Activated naive CD8-positive, alpha-beta T cell treated with anti-CD3 and anti-CD28 coated beads, Interleukin-2, amount 10 ng/mL, durations not matched to agents 7 days and 5 days (primary cell): ENCODE measurements around the gene RHOT1. TPM values are rescaled to one million over a fixed set of nuclear protein-coding genes. Genes with fewer than 3 reads are reported as not detected.
"Not testable (repeated sequence)": the region's sequence is repeated elsewhere in the genome, so short reads cannot be mapped to it uniquely, and the experiment has no call there.

Experiments used
- ATAC-seq: fragments of 150-1000 bp; cut with Tn5 transposase; one replicate; pipeline ENCODE4 v1.10.0; 2021; ENCODE audit warnings: low read depth, moderate library complexity
- POLR2A ChIA-PET: fragments of 350-600 bp; sonication (Branson Sonifier 250); formaldehyde crosslinking; loops from one replicate; lab custom pipeline; 2021; ENCODE audit warnings: antibody characterized with exemption; lab: Charles Lee
- DNase-seq: peaks from one replicate; pipeline ENCODE4 v3.0.0; 2021
- H3K27ac Mint-ChIP-seq: one replicate; pipeline ENCODE4 v1.8.0; 2022; ENCODE audit warnings: mild to moderate bottlenecking, mixed read lengths
- H3K27me3 Mint-ChIP-seq: one replicate; pipeline ENCODE4 v1.8.0; 2022; ENCODE audit warnings: mild to moderate bottlenecking, moderate library complexity, mixed read lengths
- H3K36me3 Mint-ChIP-seq: one replicate; pipeline ENCODE4 v1.8.0; 2021; ENCODE audit warnings: mild to moderate bottlenecking, mixed read lengths
- H3K4me1 Mint-ChIP-seq: one replicate; pipeline ENCODE4 v1.8.0; 2021; ENCODE audit warnings: mixed read lengths
- H3K4me3 Mint-ChIP-seq: one replicate; pipeline ENCODE4 v1.8.0; 2022; ENCODE audit warnings: mild to moderate bottlenecking, moderate library complexity, mixed read lengths
- H3K9me3 Mint-ChIP-seq: one replicate; pipeline ENCODE4 v1.8.0; 2021; ENCODE audit warnings: mixed read lengths
- total RNA-seq, 2 experiments: library from RNA; stranded (reverse); gene quantifications; one replicate each; pipeline ENCODE4 v1.2.3, GENCODE V29; 2021

Gene RHOT1
- total RNA-seq, 2 experiments from 2014 or later: 29.8 to 30.0 TPM

GRCh38 chr17:32235588-32235987 is 93.3 kb downstream of the RHOT1 start:
- Mint-ChIP-seq H3K9me3 (no peaks in the 10 kb centered on the region), H3K27me3 (no peaks in the 10 kb centered on the region), H3K4me1 (peaks cover 16% of the 10 kb centered on the region), H3K27ac (no peak overlapping the region), H3K36me3 (no peaks in the 10 kb centered on the region), H3K4me3 (no peak overlapping the region)
- DNase-seq: no peak
- POLR2A ChIA-PET: no interaction called here
- ATAC-seq: no peak

DNA sequence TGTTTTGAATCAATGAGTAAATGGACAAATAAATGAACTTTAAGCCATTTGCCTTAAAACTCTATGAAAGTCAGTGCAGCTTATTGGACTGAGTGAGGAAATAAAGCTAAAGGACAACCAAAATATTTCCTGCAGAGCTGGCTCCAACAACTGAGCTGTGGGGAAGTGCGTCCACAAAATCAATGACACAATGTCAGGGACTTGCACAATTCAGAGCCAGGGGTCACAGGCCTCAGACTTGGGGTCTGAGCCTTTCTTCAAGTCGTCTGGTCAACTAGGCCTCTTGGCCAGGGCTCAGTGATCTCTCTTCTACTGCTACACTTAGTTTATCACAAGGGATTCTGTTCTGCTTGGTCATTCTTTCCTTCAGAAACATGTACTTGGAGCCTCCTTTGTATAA is 97.2 kb downstream of the RHOT1 start:
- Mint-ChIP-seq H3K4me3 (no peak overlapping the region), H3K4me1 (no peaks in the 10 kb centered on the region), H3K9me3 (no peaks in the 10 kb centered on the region), H3K27me3 (no peaks in the 10 kb centered on the region), H3K27ac (no peak overlapping the region), H3K36me3 (peaks cover 3% of the 10 kb centered on the region)
- ATAC-seq: no peak
- POLR2A ChIA-PET: no interaction called here
- DNase-seq: no peak

GRCh38 chr17:32240750-32241149 is 98.4 kb downstream of the RHOT1 start:
- ATAC-seq (no peak), DNase-seq (no peak)
- POLR2A ChIA-PET: interaction anchor here (0.6 kb wide), 1 partner anchor 8 kb away, joined by 4 read pairs; no protein-coding TSS in a partner anchor
- Mint-ChIP-seq H3K27me3 (no peaks in the 10 kb centered on the region), H3K4me3 (no peak overlapping the region), H3K9me3 (no peaks in the 10 kb centered on the region), H3K27ac (no peak overlapping the region), H3K36me3 (peaks cover 3% of the 10 kb centered on the region), H3K4me1 (no peaks in the 10 kb centered on the region)

DNA sequence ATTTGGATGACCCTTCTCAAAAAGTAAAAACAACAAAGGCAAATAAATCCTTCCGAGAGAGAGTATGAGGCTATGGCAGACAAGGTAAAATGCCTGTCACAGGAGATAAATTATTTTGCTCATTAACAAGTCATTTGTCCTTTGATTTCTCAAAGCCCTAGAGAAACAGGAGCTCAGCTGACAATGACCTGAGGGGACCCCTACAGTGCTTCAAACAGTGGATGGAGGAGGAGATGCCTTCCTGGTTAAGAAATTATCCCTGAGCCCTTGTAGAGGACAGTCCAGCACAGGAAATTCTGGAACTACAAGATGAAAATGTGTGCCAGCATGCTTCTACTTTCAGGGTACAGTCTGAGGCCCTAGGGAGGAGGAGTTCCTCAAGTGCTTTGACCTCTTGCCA is 99.3 kb downstream of the RHOT1 start:
- no peak overlapping the region for H3K4me3 Mint-ChIP-seq
- POLR2A ChIA-PET: no interaction called here
- no peak for ATAC-seq

GRCh38 chr17:32249475-32249874 is 107.2 kb downstream of the RHOT1 start:
- DNase-seq (no peak), ATAC-seq (no peak)
- Mint-ChIP-seq H3K27me3 (peaks cover 5% of the 10 kb centered on the region), H3K36me3 (no peaks in the 10 kb centered on the region), H3K9me3 (no peaks in the 10 kb centered on the region), H3K4me3 (no peak overlapping the region), H3K4me1 (no peaks in the 10 kb centered on the region), H3K27ac (no peak overlapping the region)
- POLR2A ChIA-PET: no interaction called here

More for the DNA sequence above, 99.3 kb downstream of the RHOT1 start:
- peaks cover 3% of the 10 kb centered on the region for H3K36me3 Mint-ChIP-seq
- H3K27me3 Mint-ChIP-seq: no peaks in the 10 kb centered on the region
- H3K27ac Mint-ChIP-seq: no peak overlapping the region
- no peaks in the 10 kb centered on the region for H3K9me3 Mint-ChIP-seq
- no peaks in the 10 kb centered on the region for H3K4me1 Mint-ChIP-seq
- no peak for DNase-seq

DNA sequence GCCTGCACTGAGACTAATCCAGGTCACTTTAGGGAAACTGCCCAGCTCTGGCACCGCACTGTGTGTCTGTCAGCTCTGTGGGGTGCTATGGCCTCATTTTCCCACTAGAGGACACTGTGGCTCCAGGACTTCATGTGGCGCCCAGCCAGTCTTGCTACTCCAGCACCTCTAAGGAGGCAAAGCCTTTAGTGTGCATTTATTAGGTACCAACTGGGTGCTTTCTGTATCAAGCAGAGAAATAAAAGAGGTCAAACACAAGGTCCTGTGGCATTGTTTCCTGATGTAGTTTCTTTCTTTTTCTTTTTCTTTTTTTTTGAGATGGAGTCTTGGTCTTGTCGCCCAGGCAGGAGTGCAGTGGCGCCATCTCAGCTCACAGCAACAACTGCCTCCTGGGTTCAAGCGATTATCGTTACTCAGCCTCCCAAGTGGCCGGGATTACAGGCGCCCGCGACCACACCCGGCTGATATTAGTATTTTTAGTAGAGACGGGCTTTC is 110.9 kb downstream of the RHOT1 start:
- H3K4me1 Mint-ChIP-seq: no peaks in the 10 kb centered on the region
- H3K4me3 Mint-ChIP-seq: no peak overlapping the region
- POLR2A ChIA-PET: interaction anchor here (0.6 to 1.0 kb wide), 3 partner anchors 65 to 192 kb away, joined by 3 to 4 read pairs (median 3); partner anchors contain the start of gene PSMD11
- no peak overlapping the region for H3K27ac Mint-ChIP-seq
- DNase-seq (peak; percentile 75), ATAC-seq (peak; percentile 99)
- H3K9me3 Mint-ChIP-seq: no peaks in the 10 kb centered on the region
- no peaks in the 10 kb centered on the region for H3K36me3 Mint-ChIP-seq
- H3K27me3 Mint-ChIP-seq: peaks cover 9% of the 10 kb centered on the region

DNA sequence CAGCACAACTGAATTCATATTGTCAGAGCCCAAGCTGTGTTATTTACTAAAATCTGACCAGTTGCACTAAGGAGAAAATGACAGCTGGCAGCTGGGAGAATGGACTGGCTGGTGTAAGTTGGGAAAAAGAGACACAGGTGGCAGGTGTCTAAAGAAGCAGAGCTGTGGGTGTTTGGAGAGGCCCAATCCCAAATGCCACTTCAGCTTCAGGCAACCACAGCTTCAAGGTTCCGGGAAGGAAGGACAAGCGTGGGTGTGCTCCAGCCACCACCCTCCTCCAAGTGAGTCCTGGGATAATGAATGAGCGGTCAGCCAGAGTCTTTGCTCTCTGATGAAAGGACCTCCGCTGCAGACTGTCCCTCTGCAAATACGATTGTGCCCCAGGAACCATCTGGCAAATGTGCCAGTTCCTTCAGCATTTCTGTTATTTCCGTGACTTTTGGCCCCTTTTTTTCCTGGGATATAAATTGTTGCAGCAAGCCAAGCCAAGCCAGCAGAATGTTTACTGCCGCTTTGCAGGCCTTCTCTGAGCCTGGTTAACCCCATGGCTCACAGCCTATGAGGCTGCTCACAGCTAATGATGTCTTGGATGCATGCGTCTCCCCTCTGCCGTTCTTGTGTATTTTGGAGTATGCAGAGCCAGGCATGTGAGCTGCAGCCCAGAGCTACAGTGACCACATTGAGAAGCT is 113.9 kb downstream of the RHOT1 start:
- Mint-ChIP-seq H3K27ac (no peak overlapping the region), H3K9me3 (no peaks in the 10 kb centered on the region), H3K4me3 (no peak overlapping the region), H3K4me1 (no peaks in the 10 kb centered on the region), H3K36me3 (no peaks in the 10 kb centered on the region), H3K27me3 (peaks cover 27% of the 10 kb centered on the region)
- DNase-seq (no peak), ATAC-seq (no peak)
- POLR2A ChIA-PET: no interaction called here

GRCh38 chr17:32256701-32257019 is 114.4 kb downstream of the RHOT1 start:
- Mint-ChIP-seq H3K36me3 (no peaks in the 10 kb centered on the region), H3K9me3 (no peaks in the 10 kb centered on the region), H3K4me1 (no peaks in the 10 kb centered on the region), H3K27ac (no peak overlapping the region), H3K4me3 (no peak overlapping the region), H3K27me3 (peaks cover 32% of the 10 kb centered on the region)
- POLR2A ChIA-PET: no interaction called here
- no peak for ATAC-seq
- no peak for DNase-seq

GRCh38 chr17:32258383-32259140 is 116.3 kb downstream of the RHOT1 start:
- H3K27ac Mint-ChIP-seq: no peak overlapping the region
- POLR2A ChIA-PET: no interaction called here

GRCh38 chr17:32259586-32259985 is 117.3 kb downstream of the RHOT1 start:
- Mint-ChIP-seq H3K36me3 (no peaks in the 10 kb centered on the region), H3K9me3 (no peaks in the 10 kb centered on the region), H3K4me1 (no peaks in the 10 kb centered on the region), H3K4me3 (no peak overlapping the region), H3K27ac (no peak overlapping the region), H3K27me3 (peaks cover 53% of the 10 kb centered on the region)
- POLR2A ChIA-PET: no interaction called here
- no peak for DNase-seq
- ATAC-seq: no peak

More at GRCh38 chr17:32258383-32259140, 116.3 kb downstream of the RHOT1 start:
- H3K36me3 Mint-ChIP-seq: no peaks in the 10 kb centered on the region
- peaks cover 43% of the 10 kb centered on the region for H3K27me3 Mint-ChIP-seq
- H3K4me3 Mint-ChIP-seq: no peak overlapping the region
- ATAC-seq (no peak), DNase-seq (no peak)
- H3K4me1 Mint-ChIP-seq: no peaks in the 10 kb centered on the region
- no peaks in the 10 kb centered on the region for H3K9me3 Mint-ChIP-seq

- Mint-ChIP-seq H3K36me3 (no peaks in the 10 kb centered on the region), H3K27ac (no peak overlapping the region), H3K4me3 (no peak overlapping the region), H3K9me3 (no peaks in the 10 kb centered on the region), H3K4me1 (peaks cover 1% of the 10 kb centered on the region), H3K27me3 (peaks cover 58% of the 10 kb centered on the region)
- no peak for ATAC-seq
- POLR2A ChIA-PET: no interaction called here
- no peak for DNase-seq
Observed at GRCh38 chr17:32261417-32261736, 119.1 kb downstream of the RHOT1 start.

- H3K4me1 Mint-ChIP-seq: peaks cover 3% of the 10 kb centered on the region
- ATAC-seq: no peak
- H3K27ac Mint-ChIP-seq: no peak overlapping the region
- POLR2A ChIA-PET: no interaction called here
- no peaks in the 10 kb centered on the region for H3K36me3 Mint-ChIP-seq
- H3K9me3 Mint-ChIP-seq: no peaks in the 10 kb centered on the region
- peaks cover 62% of the 10 kb centered on the region for H3K27me3 Mint-ChIP-seq
- no peak for DNase-seq
- H3K4me3 Mint-ChIP-seq: no peak overlapping the region
Observed at GRCh38 chr17:32261936-32262510, 119.7 kb downstream of the RHOT1 start.

DNA sequence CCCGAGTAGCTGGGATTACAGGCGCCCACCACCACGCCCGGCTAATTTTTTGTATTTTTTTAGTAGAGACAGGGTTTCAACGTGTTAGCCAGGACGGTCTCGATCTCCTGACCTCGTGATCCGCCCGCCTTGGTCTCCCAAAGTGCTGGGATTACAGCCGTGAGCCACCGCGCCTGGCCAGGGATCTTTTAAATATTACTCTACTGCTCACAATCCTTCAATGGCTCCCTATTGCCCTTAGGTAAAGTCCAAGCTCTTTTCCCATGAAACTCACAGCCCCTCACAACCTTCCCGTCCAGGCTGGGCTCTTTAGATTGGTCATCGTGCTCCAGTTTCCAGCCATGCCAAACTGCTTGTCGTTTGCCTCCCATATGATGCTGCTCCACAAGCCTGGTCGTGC is 121.2 kb downstream of the RHOT1 start:
- H3K4me1 Mint-ChIP-seq, H3K27ac Mint-ChIP-seq, H3K36me3 Mint-ChIP-seq, ATAC-seq, H3K9me3 Mint-ChIP-seq, DNase-seq, H3K4me3 Mint-ChIP-seq, POLR2A ChIA-PET: not testable (repeated sequence)
- peaks cover 67% of the 10 kb centered on the region for H3K27me3 Mint-ChIP-seq
